ENCODE measurements around the gene SAMM50.
A peak's percentile ranks its signal among the peaks of the same experiment; 100 is the strongest.

Gene SAMM50

DNA sequence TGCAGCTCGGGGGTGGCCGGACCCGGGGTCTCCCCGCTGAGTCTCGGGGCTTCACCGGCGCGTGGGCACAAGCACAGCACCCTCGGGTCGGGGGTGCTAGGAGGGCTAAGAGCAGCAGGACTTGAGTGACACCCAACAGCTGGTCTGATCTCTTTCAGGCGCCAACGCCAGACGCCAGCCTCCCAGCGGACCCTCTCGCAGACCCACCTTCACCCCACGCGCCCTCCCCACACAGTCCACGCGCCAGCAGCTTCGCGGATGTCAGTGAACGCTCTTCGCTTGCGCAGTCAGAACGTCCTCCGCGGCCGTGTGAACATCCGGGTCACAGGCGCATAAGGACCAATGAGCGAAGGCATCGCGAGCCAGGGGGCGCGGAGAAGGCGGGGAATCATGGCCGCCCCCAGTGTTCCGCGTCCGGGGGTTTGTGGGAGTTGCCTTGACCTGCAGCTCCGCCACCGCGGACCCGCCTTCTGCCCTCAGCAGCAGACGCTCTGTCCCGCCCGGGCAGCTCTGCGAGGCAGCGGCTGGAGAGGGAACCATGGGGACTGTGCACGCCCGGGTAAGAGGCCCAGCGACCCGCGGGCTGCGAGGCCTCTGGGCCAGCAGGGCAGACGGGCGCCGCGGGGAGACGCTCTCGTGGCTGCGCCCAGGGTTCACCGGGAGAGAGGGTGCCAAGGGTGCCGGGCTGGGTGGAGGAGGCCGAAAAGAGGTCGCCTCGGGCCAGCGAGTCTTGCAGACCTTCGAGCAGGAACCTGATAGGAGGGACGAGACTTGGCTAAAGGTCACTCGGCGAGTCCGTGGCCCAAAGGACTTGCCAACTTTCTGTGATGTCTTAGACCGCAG lies at the start of gene SAMM50:
SAMM50 (plus strand) TSS at position 403 of the 843 bp plus-strand sequence; CDS start at position 539, 136 bp downstream.
- in situ Hi-C loops (cut with HindIII; ENCODE audit: low sequenced_read_pairs) = no loop called here
- H3K4me3 ChIP-seq (ENCODE audit: low read depth, low read length) = peak within 1 kb of the TSS; percentile 69
- TF ChIP-seq, protein P1, sequence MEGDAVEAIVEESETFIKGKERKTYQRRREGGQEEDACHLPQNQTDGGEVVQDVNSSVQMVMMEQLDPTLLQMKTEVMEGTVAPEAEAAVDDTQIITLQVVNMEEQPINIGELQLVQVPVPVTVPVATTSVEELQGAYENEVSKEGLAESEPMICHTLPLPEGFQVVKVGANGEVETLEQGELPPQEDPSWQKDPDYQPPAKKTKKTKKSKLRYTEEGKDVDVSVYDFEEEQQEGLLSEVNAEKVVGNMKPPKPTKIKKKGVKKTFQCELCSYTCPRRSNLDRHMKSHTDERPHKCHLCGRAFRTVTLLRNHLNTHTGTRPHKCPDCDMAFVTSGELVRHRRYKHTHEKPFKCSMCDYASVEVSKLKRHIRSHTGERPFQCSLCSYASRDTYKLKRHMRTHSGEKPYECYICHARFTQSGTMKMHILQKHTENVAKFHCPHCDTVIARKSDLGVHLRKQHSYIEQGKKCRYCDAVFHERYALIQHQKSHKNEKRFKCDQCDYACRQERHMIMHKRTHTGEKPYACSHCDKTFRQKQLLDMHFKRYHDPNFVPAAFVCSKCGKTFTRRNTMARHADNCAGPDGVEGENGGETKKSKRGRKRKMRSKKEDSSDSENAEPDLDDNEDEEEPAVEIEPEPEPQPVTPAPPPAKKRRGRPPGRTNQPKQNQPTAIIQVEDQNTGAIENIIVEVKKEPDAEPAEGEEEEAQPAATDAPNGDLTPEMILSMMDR (IDR thresholded peaks at IDR 0.05; ENCODE audit: low read depth, low read length, missing control alignments) = peak; percentile 11
- peak; percentile 55 for DNase-seq (ENCODE audit: low read depth)

DNA sequence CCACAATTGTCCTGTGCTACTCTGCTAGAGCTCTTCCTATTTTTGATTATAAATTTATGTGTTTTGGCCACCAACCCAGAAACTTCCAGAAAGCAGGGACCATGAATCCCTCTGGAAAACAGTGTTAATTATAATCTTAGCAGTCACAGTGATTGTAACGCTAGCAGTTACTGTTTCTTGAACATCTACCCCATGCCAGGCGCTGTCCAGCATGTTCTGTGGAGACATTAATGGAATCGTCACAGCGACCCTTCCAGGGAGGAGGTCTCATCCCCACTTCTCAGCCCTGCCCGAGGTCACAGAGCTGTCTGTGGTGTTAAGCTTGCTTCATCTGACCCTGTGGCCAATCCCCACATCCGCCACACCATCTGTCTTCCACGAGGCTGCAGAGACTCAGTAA lies 49.6 kb upstream of the SAMM50 start:
- in situ Hi-C loops (cut with HindIII; ENCODE audit: low sequenced_read_pairs) = no loop called here
- TF ChIP-seq, protein P1 (IDR thresholded peaks at IDR 0.05; ENCODE audit: low read depth, low read length, missing control alignments) = no peak
- H3K4me3 ChIP-seq (ENCODE audit: low read depth, low read length) = no peak overlapping the region
- no peak for DNase-seq (ENCODE audit: low read depth)

DNA sequence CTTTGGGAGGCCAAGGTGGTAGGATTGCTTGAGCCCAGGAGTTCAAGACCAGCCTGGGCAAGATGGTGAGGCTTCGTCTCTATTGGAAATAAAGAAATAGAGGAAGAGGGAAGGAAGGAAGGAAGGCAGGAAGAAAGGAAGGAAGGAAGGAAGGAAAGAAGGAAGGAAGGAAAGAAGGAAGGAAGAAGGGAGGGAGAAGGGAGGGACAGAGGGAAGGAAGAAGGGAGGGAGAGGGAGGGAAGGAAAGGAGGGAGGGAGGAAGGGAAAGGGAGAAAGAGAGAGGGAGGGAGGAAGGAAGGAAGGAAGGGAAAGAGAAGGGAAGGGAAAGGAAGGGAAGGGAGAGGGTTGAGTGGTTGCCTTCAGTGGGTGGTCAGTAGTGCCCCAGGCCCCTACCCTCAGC lies 45.5 kb upstream of the SAMM50 start:
- no peak for DNase-seq (ENCODE audit: low read depth)
- H3K4me3 ChIP-seq (ENCODE audit: low read depth, low read length) = no peak overlapping the region
- in situ Hi-C loops (cut with HindIII; ENCODE audit: low sequenced_read_pairs) = no loop called here
- TF ChIP-seq, protein P1 (IDR thresholded peaks at IDR 0.05; ENCODE audit: low read depth, low read length, missing control alignments) = no peak

DNA sequence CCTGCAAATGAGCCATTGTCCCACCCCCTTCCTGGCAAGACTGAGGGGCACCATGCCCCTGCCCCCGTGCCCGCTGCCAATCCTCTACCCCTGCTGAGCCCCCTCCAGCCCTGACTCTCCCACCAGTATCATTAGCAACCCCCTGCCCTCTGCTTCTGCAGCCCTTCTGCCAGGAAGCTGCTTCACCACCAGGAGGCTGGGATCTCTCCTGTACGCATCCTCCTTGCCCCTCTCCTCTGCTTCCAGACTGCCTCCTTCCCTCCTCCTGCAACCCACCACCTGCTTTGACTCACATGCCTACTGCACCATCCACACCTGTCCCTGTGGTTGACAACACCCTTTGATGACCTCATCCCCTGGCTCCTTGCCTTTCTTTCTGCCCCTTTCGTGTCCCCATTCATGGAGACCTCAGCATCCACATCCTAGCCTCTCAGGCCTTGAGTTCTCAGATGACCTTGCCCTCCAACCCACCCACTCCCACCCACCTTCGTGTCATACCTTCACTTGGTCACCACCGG lies 45.0 kb upstream of the SAMM50 start:
- in situ Hi-C loops (cut with HindIII; ENCODE audit: low sequenced_read_pairs) = no loop called here
- no peak overlapping the region for H3K4me3 ChIP-seq (ENCODE audit: low read depth, low read length)
- TF ChIP-seq, protein P1 (IDR thresholded peaks at IDR 0.05; ENCODE audit: low read depth, low read length, missing control alignments) = no peak
- no peak for DNase-seq (ENCODE audit: low read depth)

DNA sequence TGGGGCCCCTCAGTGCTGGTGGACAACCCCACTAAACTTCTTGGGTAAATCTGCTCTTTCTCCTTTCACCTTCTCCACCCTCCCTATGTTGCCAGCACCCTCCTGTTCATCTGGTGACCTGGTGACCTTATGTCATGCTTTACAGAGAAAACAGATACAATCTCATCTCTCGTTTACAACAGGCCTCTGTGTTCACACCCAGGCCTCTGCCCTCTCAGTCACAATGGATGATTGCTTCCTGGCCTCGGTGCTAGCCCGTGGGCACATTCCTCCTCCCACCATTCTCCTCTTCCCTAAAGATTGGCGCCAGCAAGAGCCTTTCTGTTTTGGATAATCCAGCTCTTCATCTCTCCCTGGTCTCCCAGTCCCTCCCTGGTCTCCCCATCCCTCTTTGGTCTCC lies 43.9 kb upstream of the SAMM50 start:
- in situ Hi-C loops (cut with HindIII; ENCODE audit: low sequenced_read_pairs) = no loop called here
- TF ChIP-seq, protein P1 (IDR thresholded peaks at IDR 0.05; ENCODE audit: low read depth, low read length, missing control alignments) = no peak
- no peak overlapping the region for H3K4me3 ChIP-seq (ENCODE audit: low read depth, low read length)
- no peak for DNase-seq (ENCODE audit: low read depth)

DNA sequence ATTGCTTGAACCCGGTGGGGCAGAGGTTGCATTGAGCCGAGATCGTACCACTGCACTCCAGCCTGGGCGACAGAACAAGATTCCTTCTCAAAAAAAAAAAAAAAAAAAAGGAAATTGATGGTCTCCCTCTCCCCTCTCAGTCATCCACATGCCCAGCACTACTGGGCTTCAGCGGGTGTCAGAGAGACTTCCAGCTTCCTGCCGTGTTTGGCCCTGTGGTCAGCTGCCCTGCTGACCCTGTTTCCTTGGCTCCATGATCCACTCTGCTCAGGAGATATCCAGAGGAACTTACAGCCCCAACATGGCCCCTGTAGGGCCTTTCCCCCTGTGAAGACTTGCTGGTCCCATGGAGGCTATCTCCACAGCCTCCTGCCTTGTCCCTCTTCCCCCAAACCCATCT lies 37.7 kb upstream of the SAMM50 start:
- TF ChIP-seq, protein P1 (IDR thresholded peaks at IDR 0.05; ENCODE audit: low read depth, low read length, missing control alignments) = no peak
- in situ Hi-C loops (cut with HindIII; ENCODE audit: low sequenced_read_pairs) = no loop called here
- DNase-seq (ENCODE audit: low read depth) = no peak
- H3K4me3 ChIP-seq (ENCODE audit: low read depth, low read length) = no peak overlapping the region

Measured in astrocyte of the cerebellum (primary cell).